LNCaP clone FGC (cell line): ENCODE measurements around the gene CLMP.

Experiments
- DNase-seq: peaks from one replicate; pipeline ENCODE4 v3.0.0-alpha.2; 2011; ENCODE audit warnings: low read depth
- H3K4me3 ChIP-seq: 2 replicates; pipeline ENCODE4 v1.5.1; 2011; ENCODE audit warnings: mild to moderate bottlenecking, low read depth, low read length, control low read depth
- TF ChIP-seq, protein P1 (sequence below): IDR thresholded peaks from 2 replicates; pipeline ENCODE4 v1.5.1; 2012; ENCODE audit warnings: mild to moderate bottlenecking; ENCODE audit not compliant: control insufficient read depth, insufficient read depth; ENCODE audit errors: extremely low read depth

CLMP gene

GRCh38 chr11:123230346-123230745 is 35.3 kb upstream of the CLMP start:
- H3K4me3 ChIP-seq: no peak overlapping the region
- no peak for DNase-seq
- TF ChIP-seq, protein P1, sequence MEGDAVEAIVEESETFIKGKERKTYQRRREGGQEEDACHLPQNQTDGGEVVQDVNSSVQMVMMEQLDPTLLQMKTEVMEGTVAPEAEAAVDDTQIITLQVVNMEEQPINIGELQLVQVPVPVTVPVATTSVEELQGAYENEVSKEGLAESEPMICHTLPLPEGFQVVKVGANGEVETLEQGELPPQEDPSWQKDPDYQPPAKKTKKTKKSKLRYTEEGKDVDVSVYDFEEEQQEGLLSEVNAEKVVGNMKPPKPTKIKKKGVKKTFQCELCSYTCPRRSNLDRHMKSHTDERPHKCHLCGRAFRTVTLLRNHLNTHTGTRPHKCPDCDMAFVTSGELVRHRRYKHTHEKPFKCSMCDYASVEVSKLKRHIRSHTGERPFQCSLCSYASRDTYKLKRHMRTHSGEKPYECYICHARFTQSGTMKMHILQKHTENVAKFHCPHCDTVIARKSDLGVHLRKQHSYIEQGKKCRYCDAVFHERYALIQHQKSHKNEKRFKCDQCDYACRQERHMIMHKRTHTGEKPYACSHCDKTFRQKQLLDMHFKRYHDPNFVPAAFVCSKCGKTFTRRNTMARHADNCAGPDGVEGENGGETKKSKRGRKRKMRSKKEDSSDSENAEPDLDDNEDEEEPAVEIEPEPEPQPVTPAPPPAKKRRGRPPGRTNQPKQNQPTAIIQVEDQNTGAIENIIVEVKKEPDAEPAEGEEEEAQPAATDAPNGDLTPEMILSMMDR: no peak

DNA sequence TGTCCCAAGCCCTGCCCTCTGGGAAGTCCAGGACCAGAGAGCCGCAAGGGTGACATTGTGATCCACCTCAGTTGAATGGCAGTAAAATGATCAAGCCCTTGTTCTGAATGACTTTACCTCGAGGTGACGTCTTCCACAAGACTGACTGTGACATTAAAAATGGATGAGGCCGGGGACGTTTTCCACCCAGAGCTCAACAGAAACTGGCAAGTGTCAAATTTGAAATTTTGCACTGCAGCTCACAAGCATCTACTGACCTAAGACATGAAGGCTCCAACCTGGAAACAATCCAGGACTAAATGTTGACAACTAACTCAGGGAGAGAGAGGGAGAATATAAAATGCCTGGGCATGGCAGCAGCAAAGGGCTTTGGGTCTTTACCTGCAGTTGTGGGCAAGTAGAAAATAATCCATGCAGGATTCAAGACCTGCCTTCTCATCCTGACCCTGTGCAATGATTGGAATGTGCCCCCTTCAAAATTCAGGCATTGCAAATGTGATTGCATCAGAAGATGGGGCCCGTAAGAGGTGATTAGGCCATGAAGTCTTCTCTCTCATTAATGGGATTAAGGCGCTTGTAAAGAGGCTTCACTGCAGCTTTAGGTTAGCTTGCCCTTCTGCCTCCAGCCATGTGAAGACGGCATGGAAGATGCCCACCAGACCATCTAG is 33.6 kb upstream of the CLMP start:
- TF ChIP-seq, protein P1: no peak
- DNase-seq: no peak
- H3K4me3 ChIP-seq: no peak overlapping the region

- DNase-seq: no peak
- no peak overlapping the region for H3K4me3 ChIP-seq
- TF ChIP-seq, protein P1: no peak
Observed at GRCh38 chr11:123227763-123228495, 32.9 kb upstream of the CLMP start.

DNA sequence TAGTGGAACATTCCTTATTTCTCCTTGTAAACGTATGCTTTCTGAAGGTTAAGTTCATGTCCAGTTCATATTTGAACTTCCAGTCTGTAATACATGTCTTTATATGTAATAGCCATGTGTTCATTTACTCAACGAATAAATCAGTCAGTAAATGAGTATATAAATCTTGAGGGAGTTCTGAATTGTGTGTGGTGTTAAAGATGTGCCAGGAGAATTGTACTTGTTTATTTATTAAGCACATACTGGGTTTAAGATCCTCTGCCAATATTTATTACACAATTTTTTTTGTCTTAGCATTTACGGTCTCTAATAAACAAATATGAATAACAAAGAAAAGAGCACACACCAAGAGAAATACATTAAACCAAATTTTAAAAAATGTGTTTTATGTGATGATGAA is 26.5 kb upstream of the CLMP start:
- TF ChIP-seq, protein P1: no peak
- no peak overlapping the region for H3K4me3 ChIP-seq
- peak; percentile 89 for DNase-seq

DNA sequence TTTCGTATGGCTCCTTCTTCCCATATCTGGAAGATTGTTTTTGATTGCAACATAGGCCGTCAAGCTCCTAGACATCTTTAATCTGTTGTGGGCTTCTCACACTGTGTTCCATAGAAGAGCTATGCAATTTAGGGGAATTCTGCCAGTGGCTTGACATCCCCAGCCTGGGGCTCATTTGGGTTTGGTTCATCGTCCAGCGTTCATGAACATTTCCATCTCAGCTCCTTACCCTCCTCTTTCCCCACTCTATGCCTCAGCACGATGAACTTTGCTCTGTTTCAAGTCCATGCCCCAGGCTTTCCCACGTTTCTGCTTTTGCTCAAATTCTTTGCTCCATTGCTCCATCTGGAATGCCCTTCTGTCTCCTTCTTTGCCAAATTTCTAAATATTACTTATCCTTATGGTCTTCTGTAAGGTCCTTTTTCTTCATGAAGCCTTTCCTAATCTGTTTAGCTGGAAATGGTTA is 26.1 kb upstream of the CLMP start:
- TF ChIP-seq, protein P1: no peak
- no peak overlapping the region for H3K4me3 ChIP-seq
- no peak for DNase-seq

GRCh38 chr11:123219066-123219690 is 24.1 kb upstream of the CLMP start:
- TF ChIP-seq, protein P1: no peak
- no peak overlapping the region for H3K4me3 ChIP-seq
- DNase-seq: no peak

- DNase-seq: no peak
- no peak overlapping the region for H3K4me3 ChIP-seq
- TF ChIP-seq, protein P1: no peak
Observed at GRCh38 chr11:123218451-123218850, 23.4 kb upstream of the CLMP start.
